BJ (cell line): Measurements from ENCODE around the gene FOLR3. TPM values are rescaled to one million over a fixed set of nuclear protein-coding genes. Genes with fewer than 3 reads are reported as not detected.
"Not testable (repeated sequence)": the region's sequence is repeated elsewhere in the genome, so short reads cannot be mapped to it uniquely, and the experiment has no call there.

Source experiments
- CTCF ChIA-PET: fragments of 350-600 bp; formaldehyde crosslinking; extraction: SDS; loops from one replicate; lab custom pipeline; 2021; ENCODE audit warnings: antibody characterized with exemption, inconsistent platforms; lab: Yijun Ruan, JAX
- POLR2A ChIA-PET: fragments of 300-600 bp; sonication (Branson Sonifier 250); formaldehyde crosslinking; extraction: SDS; loops from one replicate; lab custom pipeline; 2021; ENCODE audit warnings: antibody characterized with exemption; lab: Charles Lee
- DNase-seq: peaks from one replicate; pipeline ENCODE4 v3.0.0-alpha.2; 2011; ENCODE audit warnings: low read depth
- H3K27me3 ChIP-seq: 2 replicates; pipeline ENCODE4 v1.6.0; 2011; ENCODE audit warnings: low read length; ENCODE audit not compliant: control insufficient read depth, insufficient read depth
- H3K36me3 ChIP-seq: 2 replicates; pipeline ENCODE4 v1.5.1; 2011; ENCODE audit warnings: low read length; ENCODE audit not compliant: control insufficient read depth, insufficient read depth
- H3K4me3 ChIP-seq: 2 replicates; pipeline ENCODE4 v1.5.1; 2011; ENCODE audit warnings: low read depth, mild to moderate bottlenecking, control low read depth, low read length
- CTCF ChIP-seq: IDR thresholded peaks from 2 replicates; pipeline ENCODE4 v1.5.1; 2011; ENCODE audit warnings: low read depth, mild to moderate bottlenecking, control low read depth, inconsistent platforms, low read length, moderate library complexity; ENCODE audit not compliant: insufficient read depth
- polyA minus RNA-seq: library from RNA; depleted of rRNA, polyadenylated mRNA; stranded (reverse); fragments of >200 nt; gene quantifications from 2 replicates; pipeline ENCODE4 v1.2.3, GENCODE V29; 2011; rRNA and poly(A)+ RNA removed
- polyA plus RNA-seq: library from polyadenylated mRNA; depleted of rRNA; stranded (reverse); fragments of >200 nt; gene quantifications from 2 replicates; pipeline ENCODE4 v1.2.3, GENCODE V29; 2011; rRNA removed

FOLR3 gene
- 0.85 and 0.89 TPM in 2 replicates for polyA plus RNA-seq
- polyA minus RNA-seq, result 0.41 and 0.43 TPM in 2 replicates

- POLR2A ChIA-PET, H3K4me3 ChIP-seq, DNase-seq, H3K36me3 ChIP-seq, H3K27me3 ChIP-seq: not testable (repeated sequence)
- CTCF ChIA-PET, result interaction anchor here (0.6 to 1.7 kb wide), 3 partner anchors 9 to 17 kb away, joined by 3 to 7 read pairs (median 4); no protein-coding TSS in a partner anchor
Measured at GRCh38 chr11:72135473-72135872, at the start of gene FOLR3. Gene FOLR3 (plus strand): TSS chr11:72135725. CDS start chr11:72135953, 228 bp downstream.

- POLR2A ChIA-PET, result no interaction called here
- CTCF ChIA-PET, result interaction anchor here (1.0 kb wide), 3 partner anchors 16 to 63 kb away, joined by 3 read pairs; no protein-coding TSS in a partner anchor
- peaks cover 1% of the 10 kb centered on the region; the same call in 1 of the 2 replicates for H3K36me3 ChIP-seq
- H3K4me3 ChIP-seq, result no peak overlapping the region
- no peak for TF ChIP-seq CTCF
- H3K27me3 ChIP-seq, result no peaks in the 10 kb centered on the region
- DNase-seq, result no peak
Measured at GRCh38 chr11:72088076-72088808, 47.3 kb upstream of the FOLR3 start.

GRCh38 chr11:72091292-72091691 lies 44.2 kb upstream of the FOLR3 start:
- peak; percentile 90 for TF ChIP-seq CTCF
- Histone ChIP-seq H3K27me3 (no peaks in the 10 kb centered on the region), H3K36me3 (peaks cover 4% of the 10 kb centered on the region), H3K4me3 (no peak overlapping the region)
- ChIA-PET POLR2A (interaction anchor here (1.1 kb wide), 1 partner anchor 52 kb away, joined by 3 read pairs; no protein-coding TSS in a partner anchor), CTCF (interaction anchor here (0.6 to 6.8 kb wide), 32 partner anchors 9 to 339 kb away, joined by 3 to 209 read pairs (median 6); partner anchors contain the start of genes LAMTOR1, RNF121 and XNDC1N)
- DNase-seq, result no peak

GRCh38 chr11:72098741-72099140 lies 36.8 kb upstream of the FOLR3 start:
- TF ChIP-seq CTCF, result no peak
- CTCF ChIA-PET, result interaction anchor here (0.7 to 6.4 kb wide), 7 partner anchors 45 to 336 kb away, joined by 3 to 43 read pairs (median 5); partner anchors contain the start of gene CLPB
- POLR2A ChIA-PET, result no interaction called here
- Histone ChIP-seq H3K4me3 (no peak overlapping the region), H3K36me3 (peaks cover 15% of the 10 kb centered on the region), H3K27me3 (no peaks in the 10 kb centered on the region)
- DNase-seq, result no peak

GRCh38 chr11:72100009-72100408 lies 35.5 kb upstream of the FOLR3 start:
- CTCF ChIA-PET, result interaction anchor here (0.8 to 6.4 kb wide), 7 partner anchors 9 to 123 kb away, joined by 3 to 49 read pairs (median 5); no protein-coding TSS in a partner anchor
- H3K27me3 ChIP-seq, result no peaks in the 10 kb centered on the region
- peaks cover 15% of the 10 kb centered on the region for H3K36me3 ChIP-seq
- POLR2A ChIA-PET, result interaction anchor here (1.0 kb wide), 1 partner anchor 13 kb away, joined by 3 read pairs; the partner anchor contains the start of gene ANAPC15
- TF ChIP-seq CTCF, result no peak
- no peak overlapping the region for H3K4me3 ChIP-seq
- DNase-seq, result no peak
